ENCODE measurements around the gene ADCY5.

Gene ADCY5

DNA sequence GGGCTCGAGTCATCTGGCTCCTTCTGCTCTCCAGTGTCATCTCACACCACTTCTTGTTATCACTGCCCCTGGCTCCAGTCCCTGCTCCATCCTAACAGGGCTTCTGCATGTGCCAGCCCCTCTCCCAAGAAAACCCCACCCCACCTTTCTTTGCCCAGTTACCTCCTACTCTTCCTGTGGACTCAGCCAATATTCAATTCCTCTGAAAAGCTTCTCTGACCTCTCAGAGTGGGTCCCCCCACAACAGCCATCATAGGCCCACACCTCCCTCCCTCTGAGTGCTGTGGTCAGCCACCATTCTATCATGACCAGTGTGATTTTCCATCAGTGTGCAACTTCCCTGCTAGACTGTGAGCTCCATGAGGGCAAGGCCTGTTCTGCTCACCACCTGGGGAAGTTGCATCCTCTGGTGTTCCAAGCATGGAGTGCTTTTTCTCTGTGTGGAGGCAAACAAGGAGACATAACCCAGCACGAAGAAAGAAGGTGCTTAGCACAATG is 71.6 kb downstream of the ADCY5 start:
- ATAC-seq (replicated peaks) = no peak
- H3K9me3 Mint-ChIP-seq = no peaks in the 10 kb centered on the region
- H3K4me1 Mint-ChIP-seq (ENCODE audit: low read depth in 2 of 2) = peaks cover 0 to 2% of the 10 kb centered on the region in 2 donors
- DNase-seq = no peak
- no peak overlapping the region for H3K27ac Mint-ChIP-seq
- peaks cover 0 to 53% of the 10 kb centered on the region in 2 donors for H3K27me3 Mint-ChIP-seq
- no peak overlapping the region for H3K4me3 Mint-ChIP-seq
- H3K36me3 Mint-ChIP-seq (ENCODE audit: insufficient read depth) = no peaks in the 10 kb centered on the region

DNA sequence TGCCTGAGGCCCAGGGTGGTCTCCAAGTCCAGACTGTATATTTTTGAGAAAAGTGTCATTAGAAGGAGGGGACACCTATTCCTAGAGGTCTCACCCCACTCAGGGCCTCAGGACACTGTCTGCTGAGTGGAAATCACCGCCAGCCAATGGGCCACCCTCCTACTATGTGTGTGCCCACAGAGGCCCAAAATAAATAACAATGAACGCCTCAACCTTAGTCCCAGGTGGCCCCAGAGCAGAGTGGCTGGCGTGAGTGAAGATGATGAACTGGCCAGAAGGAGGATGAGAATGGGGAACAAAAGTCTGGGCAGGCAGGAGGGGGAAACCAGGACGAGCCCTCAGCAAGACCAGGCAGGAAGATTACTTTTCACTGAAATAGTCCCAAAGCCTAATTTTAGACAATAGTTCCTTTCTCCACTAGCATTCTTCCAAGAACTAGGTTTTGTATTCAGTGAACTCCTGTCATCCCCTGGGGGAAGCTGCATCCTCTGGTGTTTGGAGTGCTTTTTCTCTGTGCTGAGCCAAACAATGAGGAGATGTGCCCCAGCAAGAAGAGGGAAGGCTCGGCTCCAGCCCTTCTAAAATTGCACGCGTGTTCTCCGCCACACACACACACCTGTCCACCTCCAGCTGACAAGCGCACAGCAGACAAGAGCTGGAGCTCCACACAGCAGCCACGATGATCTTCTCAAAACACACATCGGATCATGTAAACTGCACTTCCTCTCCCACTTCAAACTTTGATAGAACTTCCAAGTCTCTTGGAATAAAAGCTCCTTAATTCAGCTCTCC is 72.2 kb downstream of the ADCY5 start:
- Mint-ChIP-seq H3K27me3 (peaks cover 0 to 60% of the 10 kb centered on the region in 2 donors), H3K36me3 (ENCODE audit: insufficient read depth) (no peaks in the 10 kb centered on the region)

DNA sequence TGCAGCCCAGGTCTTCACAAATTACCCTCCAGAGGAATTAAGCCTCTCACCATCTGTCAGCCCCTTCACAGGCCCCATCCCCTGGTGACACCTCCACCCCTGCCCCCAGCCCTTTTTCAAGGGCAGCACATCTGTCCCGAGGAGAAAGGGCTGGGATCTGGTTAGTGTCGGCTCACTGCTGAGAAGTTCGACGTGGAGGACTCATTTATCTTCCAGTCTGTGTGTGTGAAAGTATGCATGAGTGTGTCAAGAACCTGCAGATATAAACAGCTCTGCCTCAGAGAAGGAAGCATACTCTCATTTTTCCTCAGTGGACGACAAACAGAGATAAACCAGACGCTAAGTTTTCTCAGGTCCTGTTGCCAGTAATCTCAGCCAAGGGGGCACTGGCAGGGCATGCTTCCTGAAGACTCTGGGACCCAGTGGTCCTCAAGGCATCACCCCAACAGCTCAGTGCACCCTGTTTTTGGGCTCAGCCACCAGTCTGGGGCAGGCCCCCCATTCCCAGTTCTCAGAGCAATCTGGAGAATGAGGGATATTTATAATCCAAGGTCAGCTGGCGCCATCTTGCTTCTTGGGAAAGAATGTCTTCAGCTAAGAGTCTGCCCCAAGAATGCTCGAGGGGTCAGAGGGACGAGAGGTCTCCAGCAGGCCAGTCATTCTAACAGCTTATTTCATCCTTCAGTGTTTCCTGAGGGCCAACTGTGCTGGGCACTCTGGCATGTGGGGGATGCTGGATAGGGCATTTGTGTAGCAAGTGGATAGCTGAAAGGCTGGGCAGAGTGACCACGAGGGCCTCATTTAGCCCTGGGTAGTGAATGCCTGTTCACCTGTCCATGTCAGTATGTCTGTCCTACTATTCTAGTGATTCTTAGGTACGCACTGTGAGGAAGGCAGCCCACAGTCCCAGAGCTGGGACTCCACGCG is 73.6 kb downstream of the ADCY5 start:
- Mint-ChIP-seq H3K27ac (no peak overlapping the region), H3K36me3 (ENCODE audit: insufficient read depth) (no peaks in the 10 kb centered on the region), H3K27me3 (peaks cover 0 to 73% of the 10 kb centered on the region in 2 donors), H3K9me3 (no peaks in the 10 kb centered on the region), H3K4me3 (no peak overlapping the region), H3K4me1 (ENCODE audit: low read depth in 2 of 2) (no peaks in the 10 kb centered on the region)
- DNase-seq (no peak), ATAC-seq (replicated peaks) (no peak)

More for the DNA sequence above, 72.2 kb downstream of the ADCY5 start:
- H3K27ac Mint-ChIP-seq = no peak overlapping the region
- H3K4me3 Mint-ChIP-seq = no peak overlapping the region
- H3K4me1 Mint-ChIP-seq (ENCODE audit: low read depth in 2 of 2) = peaks cover 0 to 2% of the 10 kb centered on the region in 2 donors
- H3K9me3 Mint-ChIP-seq = no peaks in the 10 kb centered on the region
- DNase-seq (no peak), ATAC-seq (replicated peaks) (no peak)

DNA sequence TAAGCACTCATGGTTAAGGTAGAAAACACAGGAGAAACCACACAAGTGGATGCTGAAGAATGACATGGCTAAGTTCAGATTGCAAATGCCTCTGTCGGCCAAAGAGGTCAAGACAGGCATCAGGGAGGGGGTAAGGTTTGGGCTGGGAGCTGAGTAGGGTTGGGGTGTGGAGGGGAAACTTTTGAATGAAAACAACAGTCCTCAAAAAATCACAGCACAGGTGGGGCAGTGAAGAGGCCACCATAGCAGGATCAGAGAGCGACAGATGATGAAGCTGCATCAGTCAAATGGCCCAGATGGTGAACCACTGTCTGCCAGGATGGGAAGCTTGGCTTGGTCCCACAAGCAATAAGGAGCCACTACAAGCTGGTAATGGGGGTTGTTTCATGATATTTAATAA is 74.9 kb downstream of the ADCY5 start:
- no peak for ATAC-seq (replicated peaks)
- no peaks in the 10 kb centered on the region for H3K36me3 Mint-ChIP-seq (ENCODE audit: insufficient read depth)
- peaks cover 0 to 75% of the 10 kb centered on the region in 2 donors for H3K27me3 Mint-ChIP-seq
- no peak for DNase-seq
- no peaks in the 10 kb centered on the region for H3K4me1 Mint-ChIP-seq (ENCODE audit: low read depth in 2 of 2)
- no peaks in the 10 kb centered on the region for H3K9me3 Mint-ChIP-seq
- no peak overlapping the region for H3K4me3 Mint-ChIP-seq
- no peak overlapping the region for H3K27ac Mint-ChIP-seq

DNA sequence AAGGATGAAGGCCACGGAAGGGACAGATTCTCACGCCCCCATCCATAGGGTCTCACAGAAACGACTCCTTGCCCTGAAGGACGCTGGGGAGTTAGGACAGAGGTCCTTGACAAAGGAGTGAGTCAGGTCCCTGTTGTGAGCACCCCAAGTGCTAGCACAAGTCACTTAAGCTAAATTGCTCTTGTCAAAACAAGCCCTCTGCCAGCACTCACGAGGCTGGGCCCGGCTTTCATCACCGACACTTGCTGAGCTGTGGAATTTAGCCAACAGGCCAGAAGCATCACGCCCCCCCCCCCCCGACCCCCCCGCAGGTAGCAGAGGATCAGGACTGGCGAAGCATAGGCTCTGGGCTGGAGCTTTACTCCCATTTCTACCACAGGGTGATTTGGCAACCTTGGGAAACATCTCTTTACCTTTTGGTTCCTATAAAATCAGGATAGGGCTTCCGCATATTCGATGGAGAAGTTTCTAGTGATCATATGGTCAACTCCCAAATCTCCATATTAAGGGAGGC is 75.4 kb downstream of the ADCY5 start:
- peaks cover 0 to 73% of the 10 kb centered on the region in 2 donors for H3K27me3 Mint-ChIP-seq

DNA sequence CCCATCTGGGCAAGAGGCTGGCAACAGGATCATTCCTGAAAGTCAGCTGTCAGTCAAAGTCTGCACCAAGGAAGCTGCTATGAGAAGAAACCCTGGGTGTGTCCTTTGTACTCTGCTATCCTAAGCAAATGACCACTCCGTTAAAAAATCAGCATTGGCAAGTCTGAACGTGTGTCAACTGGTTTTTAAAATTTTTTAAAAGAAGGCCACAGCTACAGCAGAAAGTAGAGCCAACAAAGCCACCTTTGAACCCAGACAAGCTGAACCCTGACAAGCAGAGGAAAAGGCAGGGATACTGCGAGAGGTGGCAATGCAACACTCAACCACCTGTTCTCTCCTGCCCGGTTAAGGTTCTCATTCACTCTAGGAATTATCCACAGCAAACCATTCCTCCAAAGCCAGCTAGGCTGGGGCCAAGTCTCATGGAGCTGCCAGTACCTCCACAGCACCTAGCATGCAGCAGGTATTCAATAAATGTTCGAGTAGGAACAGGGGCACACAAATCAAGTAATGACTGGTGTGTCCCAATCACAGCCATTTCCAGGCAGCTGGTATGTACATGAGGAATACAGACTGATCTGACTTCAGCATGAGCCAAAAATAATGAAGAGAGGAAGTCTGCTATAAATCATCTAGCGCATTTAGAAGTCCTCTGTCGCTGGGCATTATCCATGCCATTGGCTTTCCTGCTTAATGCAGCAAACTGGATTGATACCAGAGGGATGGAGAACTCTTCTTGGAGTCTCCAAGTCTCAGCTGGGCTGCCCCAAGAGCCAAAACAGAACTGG is 76.0 kb downstream of the ADCY5 start:
- no peak overlapping the region for H3K27ac Mint-ChIP-seq
- no peak overlapping the region for H3K4me3 Mint-ChIP-seq

More for the DNA sequence above, 75.4 kb downstream of the ADCY5 start:
- ATAC-seq (replicated peaks) = no peak
- no peak for DNase-seq
- Mint-ChIP-seq H3K9me3 (no peaks in the 10 kb centered on the region), H3K36me3 (ENCODE audit: insufficient read depth) (no peaks in the 10 kb centered on the region), H3K27ac (no peak overlapping the region), H3K4me1 (ENCODE audit: low read depth in 2 of 2) (no peaks in the 10 kb centered on the region), H3K4me3 (no peak overlapping the region)

DNA sequence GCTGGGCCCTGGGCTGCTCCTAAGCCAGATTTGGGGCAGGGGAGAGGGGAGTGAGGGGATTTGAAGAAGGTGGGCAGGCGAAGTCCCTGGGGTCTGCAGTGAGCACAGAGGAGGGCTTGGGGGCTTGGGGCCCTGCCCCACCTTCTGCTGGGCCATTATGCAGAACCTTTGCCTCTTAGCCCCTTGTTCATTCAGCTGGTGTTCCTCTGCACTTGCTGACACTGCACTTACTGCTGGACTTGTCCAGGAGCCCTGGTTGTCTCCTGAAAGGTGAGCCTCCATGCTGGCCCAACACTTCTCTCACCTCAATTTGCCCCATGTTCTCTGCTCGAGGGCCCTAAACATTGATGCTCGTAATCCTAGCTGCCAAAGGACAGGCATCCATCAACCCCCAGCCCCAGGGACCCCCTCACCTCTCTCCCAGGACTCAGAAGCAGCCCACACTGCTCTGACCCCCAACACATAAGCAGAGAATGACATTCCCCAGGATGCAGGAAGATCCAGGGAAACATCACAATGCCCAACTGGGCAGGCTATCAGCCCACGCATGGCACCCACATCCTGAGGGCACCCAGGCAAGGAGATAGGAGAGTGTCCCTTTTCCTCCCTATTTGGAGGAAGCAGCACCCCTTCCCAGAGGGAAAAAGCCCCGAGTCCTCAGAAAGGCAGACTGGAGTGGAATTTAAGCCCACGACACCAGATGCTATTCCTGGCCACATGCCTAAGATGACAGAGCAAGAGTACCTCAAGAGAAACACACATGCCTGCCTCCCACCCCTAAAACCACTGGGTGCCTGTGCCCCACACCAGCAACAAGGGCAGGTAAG is 76.8 kb downstream of the ADCY5 start:
- Mint-ChIP-seq H3K36me3 (ENCODE audit: insufficient read depth) (no peaks in the 10 kb centered on the region), H3K27me3 (peaks cover under 1 to 63% of the 10 kb centered on the region in 2 donors), H3K9me3 (no peaks in the 10 kb centered on the region), H3K4me1 (ENCODE audit: low read depth in 2 of 2) (no peaks in the 10 kb centered on the region), H3K4me3 (no peak overlapping the region), H3K27ac (no peak overlapping the region)
- ATAC-seq (replicated peaks) (no peak), DNase-seq (no peak)

More for the DNA sequence above, 76.0 kb downstream of the ADCY5 start:
- Mint-ChIP-seq H3K27me3 (peaks cover 0 to 67% of the 10 kb centered on the region in 2 donors), H3K9me3 (no peaks in the 10 kb centered on the region), H3K36me3 (ENCODE audit: insufficient read depth) (no peaks in the 10 kb centered on the region), H3K4me1 (ENCODE audit: low read depth in 2 of 2) (no peaks in the 10 kb centered on the region)
- ATAC-seq (replicated peaks) = no peak
- no peak for DNase-seq

DNA sequence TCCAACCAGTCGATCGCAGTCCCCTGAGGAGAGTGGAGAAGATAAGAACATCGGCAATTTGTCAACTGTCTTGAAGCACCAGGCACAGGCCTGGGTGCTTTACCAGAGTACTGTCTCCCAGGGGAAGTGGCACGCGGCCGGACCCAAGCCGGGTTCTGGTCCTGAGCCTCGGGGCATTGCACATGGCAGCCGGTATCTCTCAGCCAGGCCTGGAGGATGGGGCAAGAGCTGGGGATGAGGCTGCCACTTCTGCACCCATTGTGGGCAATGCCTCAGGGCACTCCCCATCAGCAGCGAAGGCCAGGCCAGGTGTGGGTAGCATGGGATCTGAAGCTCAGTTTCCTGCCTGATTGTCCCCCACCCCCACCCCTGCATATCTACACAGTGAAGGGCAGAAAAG is 77.5 kb downstream of the ADCY5 start:
- Mint-ChIP-seq H3K27me3 (peaks cover 4 to 63% of the 10 kb centered on the region in 2 donors), H3K4me1 (ENCODE audit: low read depth in 2 of 2) (no peaks in the 10 kb centered on the region), H3K9me3 (no peaks in the 10 kb centered on the region), H3K36me3 (ENCODE audit: insufficient read depth) (no peaks in the 10 kb centered on the region), H3K4me3 (no peak overlapping the region), H3K27ac (no peak overlapping the region)
- ATAC-seq (replicated peaks) (no peak), DNase-seq (no peak)

DNA sequence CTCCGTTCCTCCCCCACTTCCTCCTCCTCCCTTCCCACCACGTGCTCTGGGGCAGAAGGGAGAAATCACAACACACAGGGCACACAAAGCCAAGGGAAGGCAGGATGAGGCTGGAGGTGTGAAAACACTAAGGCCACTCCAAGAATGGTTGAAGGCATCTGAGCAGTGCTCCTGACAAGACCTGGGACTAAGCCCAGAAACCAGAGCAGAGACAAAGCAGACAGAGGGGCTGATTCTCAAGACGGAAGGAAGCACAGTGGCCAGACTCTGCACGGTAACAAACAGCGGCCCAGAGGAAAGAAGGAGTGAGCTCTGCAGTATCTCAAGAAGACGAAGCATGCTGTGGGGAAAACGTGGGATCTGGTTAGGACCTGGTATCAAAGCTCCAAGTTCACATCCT is 78.1 kb downstream of the ADCY5 start:
- Mint-ChIP-seq H3K4me1 (ENCODE audit: low read depth in 2 of 2) (no peaks in the 10 kb centered on the region), H3K4me3 (no peak overlapping the region), H3K36me3 (ENCODE audit: insufficient read depth) (no peaks in the 10 kb centered on the region), H3K9me3 (no peaks in the 10 kb centered on the region), H3K27ac (no peak overlapping the region), H3K27me3 (peaks cover 5 to 63% of the 10 kb centered on the region in 2 donors)
- ATAC-seq (replicated peaks) (no peak), DNase-seq (no peak)

DNA sequence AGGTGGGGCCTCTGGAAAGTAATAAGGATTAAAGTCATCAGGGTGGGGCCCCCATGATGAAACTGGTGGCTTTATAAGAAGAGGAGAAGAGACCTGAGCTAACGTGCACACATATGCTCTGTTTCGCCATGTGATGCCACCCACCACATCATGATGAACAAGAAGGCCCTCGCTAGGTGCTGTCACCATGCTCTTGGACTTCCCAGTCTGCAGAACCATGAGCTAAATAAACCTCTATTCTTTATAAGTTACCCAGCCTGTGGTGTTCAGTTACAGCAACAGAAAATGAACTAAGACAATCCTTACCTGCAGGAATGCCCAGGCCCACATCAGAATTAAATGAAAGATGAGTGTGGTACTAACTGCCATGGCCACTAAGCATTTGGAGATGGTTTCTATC is 79.8 kb downstream of the ADCY5 start:
- Mint-ChIP-seq H3K4me3 (no peak overlapping the region), H3K4me1 (ENCODE audit: low read depth in 2 of 2) (no peaks in the 10 kb centered on the region), H3K36me3 (ENCODE audit: insufficient read depth) (no peaks in the 10 kb centered on the region), H3K27me3 (peaks cover 19 to 66% of the 10 kb centered on the region in 2 donors), H3K27ac (no peak overlapping the region), H3K9me3 (no peaks in the 10 kb centered on the region)
- DNase-seq (no peak), ATAC-seq (replicated peaks) (no peak)

DNA sequence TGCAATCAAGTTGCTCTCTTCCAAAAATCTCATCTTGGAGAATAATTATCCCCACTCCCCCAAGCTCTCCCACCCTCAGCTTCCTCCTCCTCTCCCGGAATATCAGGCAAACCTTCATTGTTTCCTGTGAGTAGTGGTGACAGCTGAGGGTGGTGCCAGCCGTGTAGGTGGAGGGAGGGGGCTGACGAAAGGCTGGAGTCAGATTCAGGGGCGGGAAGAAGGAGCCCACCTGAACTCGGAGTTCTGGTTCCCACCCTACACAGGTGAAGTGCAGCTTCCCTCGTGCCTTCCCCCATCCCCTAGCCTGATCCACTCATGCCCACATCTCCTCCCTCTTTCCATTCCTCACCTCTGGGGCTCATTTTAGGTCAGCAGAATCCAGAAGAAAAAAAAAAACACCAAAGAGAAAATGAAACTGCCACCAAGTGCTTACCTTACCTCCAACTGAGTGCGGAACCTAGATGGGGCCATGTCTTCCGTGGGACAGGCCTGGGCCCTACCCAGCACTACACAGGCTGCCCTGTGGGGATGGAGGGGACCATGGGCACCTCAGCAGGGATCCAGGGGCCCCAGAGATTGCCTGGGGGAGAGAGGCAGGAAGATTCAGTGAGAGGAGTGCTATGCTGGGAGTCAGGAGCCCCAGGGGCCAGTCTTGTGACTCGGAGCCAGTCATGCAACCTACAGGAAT is 81.3 kb downstream of the ADCY5 start:
- H3K4me1 Mint-ChIP-seq (ENCODE audit: low read depth in 2 of 2) = no peaks in the 10 kb centered on the region
- no peak overlapping the region for H3K4me3 Mint-ChIP-seq
- ATAC-seq (replicated peaks) (no peak), DNase-seq (no peak)
- peaks cover 20 to 61% of the 10 kb centered on the region in 2 donors for H3K27me3 Mint-ChIP-seq
- no peaks in the 10 kb centered on the region for H3K9me3 Mint-ChIP-seq
- H3K27ac Mint-ChIP-seq = no peak overlapping the region
- H3K36me3 Mint-ChIP-seq (ENCODE audit: insufficient read depth) = no peaks in the 10 kb centered on the region

Measured in effector memory CD8-positive, alpha-beta T cell (primary cell).